ENCODE data around the gene KIAA0586.
"Not testable (repeated sequence)": the region's sequence is repeated elsewhere in the genome, so short reads cannot be mapped to it uniquely, and the experiment has no call there.

Gene KIAA0586

DNA sequence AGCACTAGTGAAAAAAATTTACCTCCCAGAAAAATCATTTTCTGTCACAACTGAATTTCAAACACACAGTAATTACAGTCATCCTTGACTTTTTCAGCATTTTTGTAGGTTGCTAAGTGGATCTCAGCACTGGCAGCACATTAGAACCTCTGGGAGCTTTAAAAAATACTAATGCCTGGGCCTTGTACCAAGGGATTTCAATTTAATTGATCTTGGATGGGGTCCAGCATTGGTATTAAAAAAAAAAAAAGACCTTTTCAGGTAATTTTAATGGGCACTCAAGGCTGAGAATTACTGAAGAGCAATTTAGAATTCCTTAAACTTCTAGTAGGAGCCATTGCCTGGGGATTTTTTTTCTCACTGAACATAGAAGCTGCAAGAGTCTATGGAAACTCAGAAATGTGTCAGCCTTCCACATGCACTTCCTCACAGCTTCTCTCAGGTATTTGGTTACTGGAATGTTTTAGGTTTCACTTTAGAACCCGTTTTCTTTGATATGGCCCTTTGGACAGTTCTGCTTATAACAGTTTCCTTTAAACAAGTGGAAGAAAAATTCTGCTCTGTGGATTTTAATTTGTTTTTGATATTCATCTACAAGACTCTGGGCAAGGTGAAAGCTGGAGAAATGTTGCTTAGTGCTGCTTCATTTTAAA is 121.7 kb downstream of the KIAA0586 start:
- DNase-seq (ENCODE audit: low read depth) = no peak

GRCh38 chr14:58553959-58554358 is 126.4 kb downstream of the KIAA0586 start:
- no peak for DNase-seq (ENCODE audit: low read depth)

GRCh38 chr14:58555647-58556046 is 128.1 kb downstream of the KIAA0586 start:
- DNase-seq (ENCODE audit: low read depth) = no peak

- DNase-seq (ENCODE audit: low read depth) = no peak
Measured at GRCh38 chr14:58557242-58557641, 129.7 kb downstream of the KIAA0586 start.

GRCh38 chr14:58560208-58560607 is 132.7 kb downstream of the KIAA0586 start:
- DNase-seq (ENCODE audit: low read depth) = no peak

GRCh38 chr14:58562141-58562540 is 134.6 kb downstream of the KIAA0586 start:
- DNase-seq (ENCODE audit: low read depth) = no peak

DNA sequence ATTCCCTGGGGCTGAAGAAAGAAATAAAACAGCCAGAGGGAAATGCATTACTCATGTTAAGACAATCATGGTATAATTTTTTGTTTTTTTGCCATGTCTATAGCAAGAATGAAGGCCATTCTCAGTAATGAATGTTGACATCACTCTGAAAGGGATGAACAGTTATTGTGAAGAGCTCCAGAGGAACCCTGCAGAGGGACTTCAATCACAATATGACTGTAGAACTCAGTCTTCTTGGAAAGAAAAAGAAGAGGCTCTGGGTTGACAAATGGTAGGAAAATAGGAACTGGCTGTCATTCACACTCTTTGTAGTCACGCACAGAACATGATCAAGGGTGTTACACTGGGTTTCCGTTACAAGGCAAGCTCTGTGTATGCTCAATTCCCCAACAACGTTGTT is 136.5 kb downstream of the KIAA0586 start:
- no peak for DNase-seq (ENCODE audit: low read depth)

DNA sequence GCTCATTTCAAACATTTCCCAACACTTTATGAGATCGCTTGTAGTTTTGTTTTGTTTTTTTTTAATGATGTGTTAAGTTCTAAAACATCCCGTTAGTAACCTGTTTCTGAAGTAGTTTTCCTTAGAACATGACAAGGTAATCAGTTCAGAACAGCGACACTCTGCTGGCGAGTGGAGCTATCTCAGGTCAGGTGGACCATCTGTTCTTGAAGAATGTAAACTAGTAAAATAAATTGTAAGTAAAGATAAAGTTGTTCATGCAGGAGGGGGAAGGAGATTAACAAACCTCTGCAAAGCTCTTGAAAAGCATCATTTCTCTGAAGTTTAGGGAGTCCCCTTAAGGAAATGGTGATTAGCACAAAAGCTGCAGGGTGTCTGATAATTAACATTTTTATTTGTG is 138.3 kb downstream of the KIAA0586 start:
- no peak for DNase-seq (ENCODE audit: low read depth)

GRCh38 chr14:58566979-58567378 is 139.5 kb downstream of the KIAA0586 start:
- no peak for DNase-seq (ENCODE audit: low read depth)

DNA sequence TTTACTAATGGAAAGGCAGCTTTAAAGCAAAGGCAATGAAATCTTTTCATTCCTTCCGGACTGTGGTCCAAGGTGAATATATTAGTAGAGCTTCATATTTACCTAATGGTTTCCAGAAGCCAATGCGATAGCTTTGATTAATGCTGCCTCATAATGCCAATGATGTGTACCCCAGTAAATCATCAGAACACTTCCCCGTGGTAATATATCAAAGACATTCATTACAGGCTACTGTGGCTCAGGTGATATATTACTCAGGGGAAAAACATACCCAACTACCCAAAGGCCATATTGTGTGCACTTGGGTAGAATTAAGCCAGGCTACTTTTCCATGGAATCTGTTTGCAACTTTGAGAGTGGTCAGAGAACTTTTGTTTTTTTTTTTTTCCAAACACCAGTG is 140.8 kb downstream of the KIAA0586 start:
- DNase-seq (ENCODE audit: low read depth) = no peak

- DNase-seq (ENCODE audit: low read depth) = no peak
Measured at GRCh38 chr14:58571256-58571655, 143.7 kb downstream of the KIAA0586 start.

- DNase-seq (ENCODE audit: low read depth) = no peak
Measured at GRCh38 chr14:58571769-58572472, 144.4 kb downstream of the KIAA0586 start.

GRCh38 chr14:58572473-58572853 is 144.9 kb downstream of the KIAA0586 start:
- DNase-seq (ENCODE audit: low read depth) = no peak

DNA sequence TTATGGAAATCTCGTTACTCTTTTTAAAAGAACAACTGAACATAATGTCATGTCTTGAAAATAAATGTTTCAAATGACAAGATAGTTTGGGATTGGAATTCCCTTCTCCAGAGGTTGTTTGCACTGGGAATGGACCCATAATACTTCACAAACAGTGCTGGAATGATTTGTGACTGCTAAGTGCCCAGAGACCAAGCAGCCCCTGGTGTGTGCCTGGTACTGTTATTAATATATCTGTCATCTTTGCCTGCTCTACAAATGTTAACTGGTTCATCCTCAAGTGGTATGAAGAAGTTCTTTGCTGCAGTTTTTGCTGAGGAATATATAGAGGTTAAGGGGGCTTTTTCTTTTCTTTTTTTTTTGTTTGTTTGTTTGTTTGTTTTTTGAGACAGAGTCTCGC is 145.3 kb downstream of the KIAA0586 start:
- no peak for DNase-seq (ENCODE audit: low read depth)

- no peak for DNase-seq (ENCODE audit: low read depth)
Measured at GRCh38 chr14:58574623-58575022, 147.1 kb downstream of the KIAA0586 start.

GRCh38 chr14:58575956-58576355 is 148.4 kb downstream of the KIAA0586 start:
- no peak for DNase-seq (ENCODE audit: low read depth)

- not testable (repeated sequence) for DNase-seq (ENCODE audit: low read depth)
Measured at GRCh38 chr14:58580035-58580434, 152.5 kb downstream of the KIAA0586 start.

DNA sequence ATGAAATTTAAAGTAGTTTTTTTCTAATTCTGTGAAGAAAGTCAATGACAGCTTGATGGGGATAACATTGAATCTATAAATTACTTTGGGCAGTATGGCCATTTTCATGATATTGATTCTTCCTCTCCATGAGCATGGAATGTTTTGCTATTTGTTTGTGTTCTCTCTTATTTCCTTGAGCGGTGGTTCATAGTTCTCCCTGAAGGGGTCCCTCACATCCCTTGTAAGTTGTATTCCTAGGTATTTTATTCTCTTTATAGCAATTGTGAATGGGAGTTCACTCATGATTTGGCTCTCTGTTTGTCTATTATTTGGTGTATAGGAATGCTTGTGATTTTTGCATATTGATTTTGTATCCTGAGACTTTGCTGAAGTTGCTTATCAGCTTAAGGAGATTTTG is 153.9 kb downstream of the KIAA0586 start:
- DNase-seq (ENCODE audit: low read depth) = not testable (repeated sequence)

DNA sequence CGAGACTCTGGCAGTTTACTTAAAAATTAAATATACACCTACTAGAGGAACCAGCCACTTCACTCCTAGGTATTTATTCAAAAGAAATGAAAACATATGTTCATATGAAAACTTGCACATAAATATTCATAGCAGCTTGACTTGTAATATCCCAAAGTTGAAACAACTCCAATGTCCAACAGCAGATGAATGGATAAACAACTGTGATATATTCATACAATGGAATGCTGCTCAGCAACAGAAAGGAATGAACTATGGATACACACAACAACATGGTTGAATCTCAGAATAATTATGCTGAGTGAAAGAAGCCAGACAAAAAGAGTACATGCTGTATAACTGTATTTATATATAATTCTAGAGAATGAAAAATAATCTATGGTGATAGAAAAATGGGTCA is 156.9 kb downstream of the KIAA0586 start:
- no peak for DNase-seq (ENCODE audit: low read depth)

GRCh38 chr14:58587271-58587670 is 159.8 kb downstream of the KIAA0586 start:
- no peak for DNase-seq (ENCODE audit: low read depth)

- not testable (repeated sequence) for DNase-seq (ENCODE audit: low read depth)
Measured at GRCh38 chr14:58588321-58588720, 160.8 kb downstream of the KIAA0586 start.

- no peak for DNase-seq (ENCODE audit: low read depth)
Measured at GRCh38 chr14:58593977-58594376, 166.5 kb downstream of the KIAA0586 start.

- no peak for DNase-seq (ENCODE audit: low read depth)
Measured at GRCh38 chr14:58597041-58597440, 169.5 kb downstream of the KIAA0586 start.

Data from activated T-helper 9 cell treated with anti-CD3 and anti-CD28 coated beads, Interleukin-2, amount 50 U/mL, for 16 hours (primary cell).